ENCODE data around the gene PGM2L1. TPM values are rescaled to one million over a fixed set of nuclear protein-coding genes. Genes with fewer than 3 reads are reported as not detected.

PGM2L1 gene
- 1.3 and 11.4 TPM in 2 replicates for total RNA-seq (ENCODE audit: low replicate concordance)

DNA sequence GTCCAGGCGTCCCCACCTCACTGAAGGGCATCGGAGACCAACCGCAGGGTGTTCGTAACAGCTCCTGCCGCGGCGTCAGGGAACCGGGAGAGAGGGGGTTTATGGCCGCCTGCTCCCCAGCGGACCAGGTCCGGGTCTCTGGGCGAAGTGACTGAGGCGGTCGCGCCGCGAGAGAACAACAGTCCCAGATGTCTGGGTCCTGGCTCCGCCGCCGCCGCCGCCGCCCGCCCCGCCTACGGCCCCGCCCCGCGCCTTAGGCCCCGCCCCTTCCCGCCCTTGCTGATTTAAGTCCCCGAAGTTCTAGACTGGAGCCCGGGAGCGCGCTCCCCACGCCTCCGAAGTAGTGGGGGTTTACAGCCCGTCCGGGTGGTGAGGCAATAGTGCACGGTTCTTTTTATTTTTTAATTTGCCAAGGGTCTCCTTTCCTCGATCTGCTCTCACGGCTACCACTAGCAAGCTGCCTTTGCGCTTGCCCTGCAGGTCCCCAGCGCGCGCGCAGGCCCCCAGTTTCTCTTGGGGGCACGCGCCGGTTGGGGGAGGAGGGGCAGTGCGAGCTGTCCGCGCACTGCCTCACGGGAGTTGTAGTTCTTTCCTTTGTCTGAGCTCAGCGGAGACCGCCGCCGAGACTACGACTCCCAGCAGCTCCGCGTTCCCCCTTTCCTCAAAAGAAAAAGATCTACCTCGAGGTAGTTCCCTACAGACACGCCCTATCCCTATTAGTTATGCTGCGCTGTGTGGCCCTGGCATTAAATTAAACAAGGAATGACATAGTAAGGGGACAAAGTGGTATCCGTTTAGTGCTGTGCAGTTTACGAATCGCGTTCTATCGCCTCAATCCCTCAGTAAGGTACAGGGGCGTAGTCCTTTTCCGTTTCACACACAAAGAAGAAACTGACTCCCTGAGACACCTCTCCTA, at the start of gene PGM2L1:
PGM2L1 (minus strand) TSS at position 190 of the 916 bp plus-strand sequence. CDS start 272 bp downstream, outside the sequence.

DNA sequence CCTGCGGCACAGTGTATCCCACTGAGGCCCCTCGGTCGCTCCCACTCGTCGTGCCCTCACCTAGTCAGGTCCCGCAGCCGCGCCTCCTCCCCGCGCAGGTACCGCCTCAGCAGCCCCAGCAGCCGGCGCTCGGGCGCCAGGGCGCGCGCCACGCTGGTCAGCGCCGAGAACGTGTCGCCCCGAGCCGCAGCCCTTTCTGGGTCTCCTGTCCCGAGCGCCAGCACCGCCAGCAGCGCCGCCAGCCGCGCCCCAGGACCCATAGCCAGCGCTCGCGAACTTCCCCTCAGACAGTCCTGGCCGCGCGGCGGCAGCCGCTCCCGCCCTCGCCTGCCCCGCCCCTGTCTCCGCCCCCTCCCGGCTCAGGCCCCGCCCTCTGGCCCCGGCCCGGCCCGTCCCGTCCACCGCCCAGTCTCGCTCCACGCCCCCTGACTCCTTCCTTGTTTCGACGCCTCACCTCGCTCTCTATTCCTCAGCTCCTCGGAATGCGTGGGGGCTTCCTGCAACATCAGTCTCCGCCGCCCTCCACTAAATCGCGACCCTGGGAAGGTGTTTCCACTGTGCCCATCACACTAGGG, 86.8 kb downstream of the PGM2L1 start, which contains the start of gene P4HA3:
P4HA3 (minus strand) TSS at position 289 of the 575 bp plus-strand sequence; CDS start at position 260, 29 bp downstream.

Other genes with a start within 250 kb of the PGM2L1 start
- 5.3 and 8.0 TPM in 2 replicates for gene C2CD3, start 227.4 kb downstream of the PGM2L1 start, total RNA-seq (ENCODE audit: low replicate concordance)
- 35.9 and 58.6 TPM in 2 replicates for gene PPME1, start 227.1 kb downstream of the PGM2L1 start, total RNA-seq (ENCODE audit: low replicate concordance)
- gene P4HA3, start 86.8 kb downstream of the PGM2L1 start, total RNA-seq (ENCODE audit: low replicate concordance) = 6.1 and 19.2 TPM in 2 replicates
- 0.15 and 16.1 TPM in 2 replicates for gene KCNE3, start 69.1 kb upstream of the PGM2L1 start, total RNA-seq (ENCODE audit: low replicate concordance)
- 2.2 and 3.9 TPM in 2 replicates for gene LIPT2, start 95.3 kb upstream of the PGM2L1 start, total RNA-seq (ENCODE audit: low replicate concordance)
- gene POLD3, start 194.1 kb upstream of the PGM2L1 start, total RNA-seq (ENCODE audit: low replicate concordance) = 5.1 and 7.0 TPM in 2 replicates

Data from smooth muscle cell of the coronary artery (primary cell).